NCI-H524 treated with DMSO at 0.1 percent for 48 hours (cell line): ENCODE measurements around the gene VAT1.
"Not testable (repeated sequence)": the region's sequence is repeated elsewhere in the genome, so short reads cannot be mapped to it uniquely, and the experiment has no call there.

ENCODE experiments used
- DNase-seq: peaks from one replicate; lab custom pipeline; 2025; lab: John Stamatoyannopoulos, UW

Gene VAT1

DNA sequence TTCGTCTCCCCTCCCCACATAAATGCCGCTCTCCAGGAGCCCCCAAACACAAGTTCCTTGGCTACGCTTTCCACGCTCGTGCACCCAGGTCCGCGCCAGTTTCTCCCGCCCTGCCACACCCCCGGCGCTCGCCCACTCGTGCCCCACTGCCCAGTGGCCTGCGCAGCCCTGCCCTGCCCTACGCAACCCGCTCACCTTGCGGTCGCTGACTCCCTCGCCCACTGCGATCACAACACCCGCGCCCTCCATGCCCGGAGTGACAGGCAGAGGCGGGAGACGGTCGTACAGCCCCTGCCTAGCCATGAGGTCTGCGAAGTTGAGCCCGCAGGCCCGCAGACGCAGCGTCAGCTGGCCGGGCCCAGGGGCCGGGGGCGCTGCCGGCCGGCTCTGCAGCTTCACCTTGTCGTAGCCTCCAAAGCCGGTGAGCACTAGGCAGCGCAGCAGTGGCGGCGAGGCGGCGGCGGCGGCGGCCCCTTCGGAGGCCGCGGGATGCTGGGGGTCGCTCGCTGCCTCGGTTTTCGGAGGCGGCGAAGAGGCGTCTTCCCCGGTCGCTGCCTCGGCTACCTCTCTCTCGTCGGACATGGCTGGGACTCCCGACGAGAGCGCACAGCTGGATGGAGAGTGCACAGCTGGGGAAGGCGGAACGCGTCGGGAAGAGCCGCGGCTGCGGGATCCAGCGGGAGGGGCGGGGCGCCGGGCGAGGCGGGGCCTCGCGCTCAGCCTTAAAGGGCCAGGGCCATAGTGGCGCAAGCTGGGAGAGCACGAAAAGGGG is at the start of gene VAT1:
TSS of gene VAT1 (minus strand) at position 645 of the 772 bp plus-strand sequence. CDS start at position 582, 63 bp downstream.
- DNase-seq, result peak; percentile 14

GRCh38 chr17:43070872-43071271 is 48.7 kb upstream of the VAT1 start:
- DNase-seq, result no peak

GRCh38 chr17:43070257-43070656 is 48.1 kb upstream of the VAT1 start:
- no peak for DNase-seq

GRCh38 chr17:43069368-43069898 is 47.2 kb upstream of the VAT1 start:
- DNase-seq, result no peak

- no peak for DNase-seq
Observed at GRCh38 chr17:43068570-43069367, 46.6 kb upstream of the VAT1 start.

- DNase-seq, result no peak
Observed at GRCh38 chr17:43062984-43063638, 40.9 kb upstream of the VAT1 start.

DNA sequence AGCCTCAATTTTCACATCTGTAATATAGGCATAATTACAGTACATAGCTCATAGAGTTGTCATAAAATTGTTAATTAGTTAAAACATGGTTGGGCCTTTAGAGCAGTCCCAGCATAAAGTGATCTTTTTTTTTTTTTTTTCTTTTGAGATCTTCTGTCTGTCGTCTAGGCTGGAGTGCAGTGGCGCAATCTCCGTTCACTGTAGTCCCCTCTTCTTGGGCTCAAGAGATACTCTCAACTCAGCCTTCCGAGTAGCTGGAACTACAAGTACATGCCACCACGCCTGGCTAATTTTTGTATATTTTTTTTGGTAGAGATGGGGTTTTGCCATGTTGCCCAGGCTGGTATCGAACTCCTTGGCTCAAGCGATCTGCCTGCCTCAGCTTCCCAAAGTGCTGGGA is 33.9 kb upstream of the VAT1 start:
- no peak for DNase-seq

GRCh38 chr17:43053008-43053407 is 30.8 kb upstream of the VAT1 start:
- DNase-seq, result not testable (repeated sequence)

- DNase-seq, result no peak
Observed at GRCh38 chr17:43051969-43052368, 29.8 kb upstream of the VAT1 start.

GRCh38 chr17:43044024-43044423 is 21.8 kb upstream of the VAT1 start:
- no peak for DNase-seq

GRCh38 chr17:43043307-43043706 is 21.1 kb upstream of the VAT1 start:
- no peak for DNase-seq

GRCh38 chr17:43042025-43042628 is 19.9 kb upstream of the VAT1 start:
- DNase-seq, result peak; percentile 19

GRCh38 chr17:43040655-43041054 is 18.5 kb upstream of the VAT1 start:
- DNase-seq, result no peak

DNA sequence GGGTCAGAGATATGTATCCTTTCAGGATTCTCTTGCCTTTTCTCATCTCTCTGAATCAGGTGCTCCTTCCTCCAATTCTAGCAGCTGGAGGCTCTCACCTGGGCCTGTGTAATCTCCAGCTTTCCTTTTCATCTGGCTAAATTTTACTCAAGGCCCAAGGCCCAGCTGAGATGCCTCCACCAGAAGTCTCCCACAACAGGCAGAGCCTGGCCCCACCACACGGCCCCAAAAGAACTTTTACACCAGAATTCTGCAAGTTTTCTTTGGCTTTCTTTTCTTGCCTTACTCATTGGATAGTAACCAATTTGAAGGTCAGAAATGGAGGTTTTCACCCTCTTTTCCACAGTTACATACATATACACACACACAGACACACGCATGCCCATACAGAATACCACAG is 17.5 kb upstream of the VAT1 start:
- no peak for DNase-seq

GRCh38 chr17:43034894-43035293 is 12.7 kb upstream of the VAT1 start:
- no peak for DNase-seq

DNA sequence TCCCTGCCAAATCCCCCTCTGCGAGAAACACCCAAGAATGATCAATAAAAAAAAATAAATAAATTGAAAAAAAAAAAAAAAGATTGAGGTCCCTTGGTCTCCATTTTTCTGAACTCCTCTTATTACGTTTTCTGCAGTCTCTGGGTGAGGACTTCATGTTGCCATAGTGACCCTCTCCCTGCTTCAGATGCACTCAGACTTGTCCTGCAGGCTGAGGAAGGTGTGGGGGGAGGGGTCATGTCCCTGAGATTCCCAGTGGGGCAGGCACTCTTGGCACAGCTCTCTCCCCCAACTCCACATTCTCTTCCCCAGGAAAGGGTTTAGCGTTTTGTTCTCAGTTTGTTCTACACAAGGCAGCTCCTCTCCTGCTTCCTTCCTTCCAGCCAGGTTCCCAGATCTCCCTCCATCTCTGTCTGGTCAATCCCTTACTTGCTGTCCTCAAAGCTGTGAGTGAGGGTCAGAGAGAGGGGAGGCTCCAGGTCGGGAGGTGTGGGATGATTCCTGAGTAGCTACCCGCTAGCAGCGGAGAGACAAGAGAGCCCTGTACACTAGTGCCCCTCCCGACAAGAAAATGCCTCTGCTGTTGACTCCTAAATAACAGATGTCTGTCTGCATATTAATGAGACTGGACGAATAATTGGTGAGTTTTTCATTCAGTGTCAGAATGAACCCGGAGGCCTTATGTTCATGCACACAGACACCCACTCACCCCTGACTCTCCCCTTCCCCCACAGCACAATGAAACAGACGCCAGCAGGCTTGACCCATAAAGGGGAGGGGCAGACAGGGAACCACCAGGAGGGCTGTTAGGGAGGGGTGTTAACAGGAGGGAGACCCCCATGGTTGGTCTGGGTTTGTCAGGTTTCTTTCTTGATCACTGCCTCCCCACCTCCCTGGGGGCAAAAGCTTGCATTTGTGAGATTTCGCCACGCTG is 12.0 kb upstream of the VAT1 start:
- DNase-seq, result peak; percentile 97

DNA sequence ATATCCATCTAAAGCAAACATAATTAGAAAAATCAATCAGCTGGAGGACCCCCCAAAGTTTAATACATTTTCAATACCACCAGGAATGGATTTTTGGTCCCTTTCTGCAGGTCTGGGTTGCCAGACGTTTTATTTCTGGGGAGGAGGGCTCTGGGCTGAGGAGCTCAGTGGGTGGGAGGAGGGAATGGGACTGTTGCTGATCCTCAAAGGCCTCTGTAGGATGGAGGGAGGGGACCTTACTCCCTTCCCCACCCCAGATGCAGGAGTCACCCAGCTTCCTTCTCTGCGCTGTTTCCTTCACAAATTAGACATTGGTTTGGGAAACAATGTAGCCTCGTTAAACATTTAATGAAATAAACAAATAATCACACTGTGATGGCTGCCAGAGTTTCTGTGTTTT is 9.5 kb upstream of the VAT1 start:
- no peak for DNase-seq

DNA sequence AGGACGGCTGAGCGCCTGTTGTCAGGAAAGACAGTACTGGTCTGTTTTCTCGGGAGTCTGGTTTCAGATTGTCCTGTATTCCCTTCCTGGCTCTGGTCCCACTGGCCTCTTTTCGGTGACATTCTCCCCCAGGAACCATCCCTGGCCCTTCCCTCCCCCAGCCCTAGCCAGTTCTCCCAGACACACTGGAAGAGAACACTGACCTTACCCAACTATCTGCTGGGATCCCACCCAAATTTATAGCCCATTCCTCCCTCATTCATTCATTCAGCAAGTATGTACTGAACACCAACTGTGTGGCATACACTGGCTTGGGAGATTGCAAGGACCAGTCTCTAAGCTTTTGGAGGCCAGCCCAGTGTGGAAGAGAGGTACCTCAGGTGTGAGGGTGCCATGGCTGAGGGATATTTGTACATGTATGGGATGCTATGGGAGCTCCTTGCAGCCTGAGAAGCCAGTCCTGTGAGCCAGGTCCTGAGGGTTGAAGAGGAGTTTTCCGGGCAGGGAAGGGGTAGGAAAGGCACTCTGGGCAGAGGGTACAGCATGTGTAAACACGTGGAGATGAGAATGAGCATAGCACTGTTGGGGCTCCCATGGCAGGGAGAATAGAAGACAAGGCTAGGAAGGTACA is 8.1 kb upstream of the VAT1 start:
- no peak for DNase-seq

- DNase-seq, result no peak
Observed at GRCh38 chr17:43028221-43028861, 6.2 kb upstream of the VAT1 start.
